ENCODE measurements around the gene PLS1.
A peak's percentile ranks its signal among the peaks of the same experiment; 100 is the strongest.
"Not testable (repeated sequence)": the region's sequence is repeated elsewhere in the genome, so short reads cannot be mapped to it uniquely, and the experiment has no call there.

PLS1 gene

GRCh38 chr3:142586803-142587406 is 9.3 kb upstream of the PLS1 start:
- DNase-seq, result peak; percentile 91
- no CpG with 5 or more reads among the region's 2 CpGs for WGBS (ENCODE audit: extremely low coverage, insufficient coverage, low lambda C conversion rate)
- H3K36me3 ChIP-seq (ENCODE audit: control insufficient read depth, insufficient read depth, low read length), result no peaks in the 10 kb centered on the region

GRCh38 chr3:142588703-142589102 is 7.5 kb upstream of the PLS1 start:
- no peaks in the 10 kb centered on the region for H3K27me3 ChIP-seq (ENCODE audit: insufficient read depth, low read length, poor library complexity)
- H2BK120ac ChIP-seq (ENCODE audit: low read depth, low read length), result no peak overlapping the region
- H2AK5ac ChIP-seq (ENCODE audit: low read length), result no peak overlapping the region
- WGBS (ENCODE audit: extremely low coverage, insufficient coverage, low lambda C conversion rate), result no CpG with 5 or more reads among the region's 1 CpG
- H2BK5ac ChIP-seq (ENCODE audit: low read length), result no peak overlapping the region
- no peak overlapping the region for H3K4ac ChIP-seq (ENCODE audit: low read depth, low read length)
- DNase-seq, result no peak
- H3K9ac ChIP-seq (ENCODE audit: low read length), result no peak overlapping the region
- no peaks in the 10 kb centered on the region for H3K79me1 ChIP-seq (ENCODE audit: low read length)
- H4K8ac ChIP-seq (ENCODE audit: low read depth, low read length), result no peak overlapping the region
- H3K56ac ChIP-seq (ENCODE audit: low read length), result no peak overlapping the region
- no peak overlapping the region for H2BK15ac ChIP-seq (replicated peaks; ENCODE audit: low read depth)
- no peak overlapping the region for H3K27ac ChIP-seq (ENCODE audit: low read depth, low read length)
- H3K4me3 ChIP-seq (ENCODE audit: low read length), result no peak overlapping the region
- no peak overlapping the region for H4K5ac ChIP-seq (ENCODE audit: low read length)
- H3K36me3 ChIP-seq (ENCODE audit: control insufficient read depth, insufficient read depth, low read length), result no peaks in the 10 kb centered on the region
- H3K4me2 ChIP-seq (ENCODE audit: low read length), result no peak overlapping the region
- no peak overlapping the region for H3K23ac ChIP-seq (ENCODE audit: low read length)
- no peaks in the 10 kb centered on the region for H3K4me1 ChIP-seq (ENCODE audit: control insufficient read depth, low read depth, low read length)
- no peak overlapping the region for H3K18ac ChIP-seq (ENCODE audit: low read length)
- no peaks in the 10 kb centered on the region for H3K79me2 ChIP-seq (ENCODE audit: control insufficient read depth, insufficient read depth, low read length)

More at GRCh38 chr3:142586803-142587406, 9.3 kb upstream of the PLS1 start:
- no peak overlapping the region for H3K4me2 ChIP-seq (ENCODE audit: low read length)
- no peaks in the 10 kb centered on the region for H3K27me3 ChIP-seq (ENCODE audit: insufficient read depth, low read length, poor library complexity)
- no peak overlapping the region for H4K8ac ChIP-seq (ENCODE audit: low read depth, low read length)
- no peak overlapping the region for H3K9ac ChIP-seq (ENCODE audit: low read length)
- no peak overlapping the region for H4K5ac ChIP-seq (ENCODE audit: low read length)
- H3K27ac ChIP-seq (ENCODE audit: low read depth, low read length), result no peak overlapping the region
- H3K4ac ChIP-seq (ENCODE audit: low read depth, low read length), result no peak overlapping the region
- H3K79me2 ChIP-seq (ENCODE audit: control insufficient read depth, insufficient read depth, low read length), result no peaks in the 10 kb centered on the region
- H3K56ac ChIP-seq (ENCODE audit: low read length), result no peak overlapping the region
- no peaks in the 10 kb centered on the region for H3K79me1 ChIP-seq (ENCODE audit: low read length)
- no peak overlapping the region for H2AK5ac ChIP-seq (ENCODE audit: low read length)
- no peak overlapping the region for H2BK5ac ChIP-seq (ENCODE audit: low read length)
- H3K4me3 ChIP-seq (ENCODE audit: low read length), result no peak overlapping the region
- H3K18ac ChIP-seq (ENCODE audit: low read length), result no peak overlapping the region
- no peaks in the 10 kb centered on the region for H3K4me1 ChIP-seq (ENCODE audit: control insufficient read depth, low read depth, low read length)
- H2BK15ac ChIP-seq (replicated peaks; ENCODE audit: low read depth), result no peak overlapping the region
- H2BK120ac ChIP-seq (ENCODE audit: low read depth, low read length), result no peak overlapping the region
- H3K23ac ChIP-seq (ENCODE audit: low read length), result no peak overlapping the region

- H3K18ac ChIP-seq (ENCODE audit: low read length); H3K79me1 ChIP-seq (ENCODE audit: low read length); H4K5ac ChIP-seq (ENCODE audit: low read length); H3K4ac ChIP-seq (ENCODE audit: low read depth, low read length); H3K27me3 ChIP-seq (ENCODE audit: insufficient read depth, low read length, poor library complexity); H3K56ac ChIP-seq (ENCODE audit: low read length); H2AK5ac ChIP-seq (ENCODE audit: low read length); H3K4me1 ChIP-seq (ENCODE audit: control insufficient read depth, low read depth, low read length); H3K4me3 ChIP-seq (ENCODE audit: low read length); H3K9ac ChIP-seq (ENCODE audit: low read length); H3K27ac ChIP-seq (ENCODE audit: low read depth, low read length); H3K36me3 ChIP-seq (ENCODE audit: control insufficient read depth, insufficient read depth, low read length); H3K4me2 ChIP-seq (ENCODE audit: low read length); H2BK5ac ChIP-seq (ENCODE audit: low read length); H4K8ac ChIP-seq (ENCODE audit: low read depth, low read length); H2BK15ac ChIP-seq (replicated peaks; ENCODE audit: low read depth); H3K79me2 ChIP-seq (ENCODE audit: control insufficient read depth, insufficient read depth, low read length); DNase-seq; H3K23ac ChIP-seq (ENCODE audit: low read length); H2BK120ac ChIP-seq (ENCODE audit: low read depth, low read length): not testable (repeated sequence)
- WGBS (ENCODE audit: extremely low coverage, insufficient coverage, low lambda C conversion rate), result no CpG with 5 or more reads among the region's 7 CpGs
Observed at GRCh38 chr3:142592268-142592667, 3.9 kb upstream of the PLS1 start.

GRCh38 chr3:142595141-142595540 is 1.1 kb upstream of the PLS1 start:
- no peak overlapping the region for H2BK15ac ChIP-seq (replicated peaks; ENCODE audit: low read depth)
- no peak overlapping the region for H2BK5ac ChIP-seq (ENCODE audit: low read length)
- H3K36me3 ChIP-seq (ENCODE audit: control insufficient read depth, insufficient read depth, low read length), result no peaks in the 10 kb centered on the region
- H3K56ac ChIP-seq (ENCODE audit: low read length), result no peak overlapping the region
- H3K79me2 ChIP-seq (ENCODE audit: control insufficient read depth, insufficient read depth, low read length), result no peaks in the 10 kb centered on the region
- H3K4me1 ChIP-seq (ENCODE audit: control insufficient read depth, low read depth, low read length), result peaks cover 2% of the 10 kb centered on the region
- H2AK5ac ChIP-seq (ENCODE audit: low read length), result no peak overlapping the region
- H4K5ac ChIP-seq (ENCODE audit: low read length), result no peak overlapping the region
- H3K27me3 ChIP-seq (ENCODE audit: insufficient read depth, low read length, poor library complexity), result no peaks in the 10 kb centered on the region
- H3K79me1 ChIP-seq (ENCODE audit: low read length), result no peaks in the 10 kb centered on the region
- H3K23ac ChIP-seq (ENCODE audit: low read length), result no peak overlapping the region
- H4K8ac ChIP-seq (ENCODE audit: low read depth, low read length), result no peak overlapping the region
- H3K4me3 ChIP-seq (ENCODE audit: low read length), result no peak overlapping the region
- no peak overlapping the region for H3K9ac ChIP-seq (ENCODE audit: low read length)
- H3K4me2 ChIP-seq (ENCODE audit: low read length), result no peak overlapping the region
- no peak overlapping the region for H3K27ac ChIP-seq (ENCODE audit: low read depth, low read length)
- no peak for DNase-seq
- no peak overlapping the region for H3K18ac ChIP-seq (ENCODE audit: low read length)
- no CpG with 5 or more reads among the region's 1 CpG for WGBS (ENCODE audit: extremely low coverage, insufficient coverage, low lambda C conversion rate)
- H3K4ac ChIP-seq (ENCODE audit: low read depth, low read length), result no peak overlapping the region
- H2BK120ac ChIP-seq (ENCODE audit: low read depth, low read length), result no peak overlapping the region

GRCh38 chr3:142595581-142595950 is 627 bp upstream of the PLS1 start:
- no CpG with 5 or more reads among the region's 7 CpGs for WGBS (ENCODE audit: extremely low coverage, insufficient coverage, low lambda C conversion rate)
- Histone ChIP-seq H2AK5ac (ENCODE audit: low read length) (no peak overlapping the region), H2BK15ac (replicated peaks; ENCODE audit: low read depth) (no peak overlapping the region), H2BK5ac (ENCODE audit: low read length) (no peak overlapping the region), H3K36me3 (ENCODE audit: control insufficient read depth, insufficient read depth, low read length) (no peaks in the 10 kb centered on the region), H4K5ac (ENCODE audit: low read length) (no peak overlapping the region), H3K9ac (ENCODE audit: low read length) (peak overlapping the region; percentile 62), H3K79me2 (ENCODE audit: control insufficient read depth, insufficient read depth, low read length) (no peaks in the 10 kb centered on the region), H3K18ac (ENCODE audit: low read length) (no peak overlapping the region), H3K56ac (ENCODE audit: low read length) (peak overlapping the region; percentile 73), H3K79me1 (ENCODE audit: low read length) (no peaks in the 10 kb centered on the region), H3K4me3 (ENCODE audit: low read length) (peak overlapping the region; percentile 52), H3K4ac (ENCODE audit: low read depth, low read length) (no peak overlapping the region), H4K8ac (ENCODE audit: low read depth, low read length) (no peak overlapping the region), H3K4me1 (ENCODE audit: control insufficient read depth, low read depth, low read length) (peaks cover 2% of the 10 kb centered on the region), H3K27me3 (ENCODE audit: insufficient read depth, low read length, poor library complexity) (no peaks in the 10 kb centered on the region), H2BK120ac (ENCODE audit: low read depth, low read length) (no peak overlapping the region), H3K27ac (ENCODE audit: low read depth, low read length) (no peak overlapping the region), H3K4me2 (ENCODE audit: low read length) (peak overlapping the region; percentile 49), H3K23ac (ENCODE audit: low read length) (no peak overlapping the region)
- DNase-seq, result peak; percentile 59

- H2AK5ac ChIP-seq (ENCODE audit: low read length), result no peak overlapping the region
- peaks cover 2% of the 10 kb centered on the region for H3K4me1 ChIP-seq (ENCODE audit: control insufficient read depth, low read depth, low read length)
- H3K23ac ChIP-seq (ENCODE audit: low read length), result no peak overlapping the region
- H3K79me2 ChIP-seq (ENCODE audit: control insufficient read depth, insufficient read depth, low read length), result no peaks in the 10 kb centered on the region
- H3K18ac ChIP-seq (ENCODE audit: low read length), result no peak overlapping the region
- H2BK120ac ChIP-seq (ENCODE audit: low read depth, low read length), result no peak overlapping the region
- H3K56ac ChIP-seq (ENCODE audit: low read length), result peak overlapping the region; percentile 91
- no peak overlapping the region for H4K8ac ChIP-seq (ENCODE audit: low read depth, low read length)
- no peak for DNase-seq
- H3K4me2 ChIP-seq (ENCODE audit: low read length), result peak overlapping the region; percentile 87
- no peaks in the 10 kb centered on the region for H3K27me3 ChIP-seq (ENCODE audit: insufficient read depth, low read length, poor library complexity)
- H3K36me3 ChIP-seq (ENCODE audit: control insufficient read depth, insufficient read depth, low read length), result no peaks in the 10 kb centered on the region
- peak overlapping the region; percentile 82 for H3K9ac ChIP-seq (ENCODE audit: low read length)
- no peak overlapping the region for H4K5ac ChIP-seq (ENCODE audit: low read length)
- H3K4ac ChIP-seq (ENCODE audit: low read depth, low read length), result no peak overlapping the region
- H2BK5ac ChIP-seq (ENCODE audit: low read length), result no peak overlapping the region
- no peak overlapping the region for H3K27ac ChIP-seq (ENCODE audit: low read depth, low read length)
- no peaks in the 10 kb centered on the region for H3K79me1 ChIP-seq (ENCODE audit: low read length)
- no CpG with 5 or more reads among the region's 5 CpGs for WGBS (ENCODE audit: extremely low coverage, insufficient coverage, low lambda C conversion rate)
- H3K4me3 ChIP-seq (ENCODE audit: low read length), result peak overlapping the region; percentile 88
- H2BK15ac ChIP-seq (replicated peaks; ENCODE audit: low read depth), result no peak overlapping the region
Observed at GRCh38 chr3:142596726-142597088, 514 bp downstream of the PLS1 start.
